IMR-90 (cell line): ENCODE results near the gene MAML3. TPM values are rescaled to one million over a fixed set of nuclear protein-coding genes. Genes with fewer than 3 reads are reported as not detected.

Experiments
- ATAC-seq: fragments of 200-7000 bp; cut with Tn5 transposase; 2 replicates; pipeline ENCODE4 v1.9.1; 2020; ENCODE audit warnings: low read depth, mild to moderate bottlenecking, moderate library complexity
- BruUV-seq: library from RNA; stranded (reverse); fragments of 400-500 nt; replicated peaks from 2 replicates; lab custom pipeline; 2021; lab: Mats Ljungman, UMichigan
- CTCF ChIA-PET: fragments of 300-600 bp; formaldehyde crosslinking; extraction: SDS; loops from one replicate; lab custom pipeline; 2021; ENCODE audit warnings: antibody characterized with exemption; lab: Yijun Ruan, JAX
- POLR2A ChIA-PET: fragments of 300-600 bp; sonication (Branson Sonifier 250); formaldehyde crosslinking; loops from one replicate; lab custom pipeline; 2022; ENCODE audit warnings: antibody characterized with exemption; ENCODE audit not compliant: unreplicated experiment; lab: Charles Lee
- DNase-seq: peaks from one replicate; pipeline ENCODE4 v3.0.0; 2013
- H2AFZ ChIP-seq: replicated peaks from 2 replicates; pipeline ENCODE3; 2013; ENCODE audit warnings: low read length, mild to moderate bottlenecking; ENCODE audit not compliant: poor library complexity
- H2AK5ac ChIP-seq: 2 replicates; pipeline ENCODE4 v1.6.1; 2013; ENCODE audit warnings: low read depth, low read length, inconsistent platforms
- H2AK9ac ChIP-seq: replicated peaks from 2 replicates; pipeline ENCODE3; 2013; ENCODE audit warnings: mild to moderate bottlenecking, low read depth, low read length, moderate library complexity; ENCODE audit not compliant: poor library complexity
- H2BK120ac ChIP-seq: 2 replicates; pipeline ENCODE4 v1.6.1; 2013; ENCODE audit warnings: low read depth, low read length, inconsistent platforms
- H2BK15ac ChIP-seq: 3 replicates; pipeline ENCODE4 v1.6.1; 2013; ENCODE audit warnings: low read depth, low read length, inconsistent platforms
- H2BK20ac ChIP-seq: 2 replicates; pipeline ENCODE4 v1.6.1; 2013; ENCODE audit warnings: low read depth, mild to moderate bottlenecking, inconsistent platforms, low read length, moderate library complexity
- H2BK5ac ChIP-seq: 2 replicates; pipeline ENCODE4 v1.6.1; 2013; ENCODE audit warnings: mild to moderate bottlenecking, low read depth, low read length, inconsistent platforms; ENCODE audit not compliant: poor library complexity, severe bottlenecking
- H3K14ac ChIP-seq: replicated peaks from 2 replicates; pipeline ENCODE4 v1.6.1; 2013; ENCODE audit warnings: low read depth, low read length, inconsistent platforms
- H3K18ac ChIP-seq: 2 replicates; pipeline ENCODE4 v1.6.1; 2013; ENCODE audit warnings: low read depth, low read length, control low read depth
- H3K23ac ChIP-seq: 2 replicates; pipeline ENCODE4 v1.6.1; 2013; ENCODE audit warnings: low read depth, low read length, inconsistent platforms
- H3K27ac ChIP-seq: 2 replicates; pipeline ENCODE4 v1.5.1; 2013; ENCODE audit warnings: mild to moderate bottlenecking, control low read depth, low read length; ENCODE audit not compliant: insufficient read depth
- H3K27me3 ChIP-seq: 2 replicates; pipeline ENCODE4 v1.6.1; 2013; ENCODE audit warnings: low read length; ENCODE audit not compliant: control insufficient read depth, insufficient read depth
- H3K36me3 ChIP-seq: 2 replicates; pipeline ENCODE4 v1.6.1; 2013; ENCODE audit warnings: low read length, mixed read lengths; ENCODE audit not compliant: control insufficient read depth, insufficient read depth
- H3K4ac ChIP-seq: 2 replicates; pipeline ENCODE4 v1.6.1; 2013; ENCODE audit warnings: low read depth, low read length, inconsistent platforms
- H3K4me1 ChIP-seq: 2 replicates; pipeline ENCODE4 v1.6.1; 2013; ENCODE audit warnings: low read length, mixed read lengths; ENCODE audit not compliant: control insufficient read depth, insufficient read depth
- H3K4me2 ChIP-seq: 2 replicates; pipeline ENCODE4 v1.6.1; 2013; ENCODE audit warnings: low read depth, mild to moderate bottlenecking, control low read depth, low read length, moderate library complexity
- H3K4me3 ChIP-seq: 2 replicates; pipeline ENCODE4 v1.5.1; 2013; ENCODE audit warnings: low read depth, mild to moderate bottlenecking, control low read depth, low read length, moderate library complexity; ENCODE audit not compliant: insufficient read depth
- H3K56ac ChIP-seq: 2 replicates; pipeline ENCODE4 v1.6.1; 2013; ENCODE audit warnings: low read length, inconsistent platforms; ENCODE audit not compliant: insufficient read depth; ENCODE audit errors: extremely low read depth
- H3K79me1 ChIP-seq, 2 experiments: 2 replicates each; pipeline ENCODE4 v1.6.1; 2013; ENCODE audit warnings: low read length in 2 of 2, inconsistent platforms in 1 of 2, low read depth in 1 of 2
- H3K9ac ChIP-seq: 2 replicates; pipeline ENCODE4 v1.6.1; 2013; ENCODE audit warnings: low read depth, low read length, control low read depth
- H3K9me1 ChIP-seq: 2 replicates; pipeline ENCODE4 v1.6.1; 2013; ENCODE audit warnings: low read length, inconsistent platforms; ENCODE audit not compliant: insufficient read depth
- H3K9me3 ChIP-seq: 2 replicates; pipeline ENCODE4 v1.6.1; 2013; ENCODE audit warnings: low read length; ENCODE audit not compliant: control insufficient read depth, insufficient read depth
- H4K20me1 ChIP-seq: 2 replicates; pipeline ENCODE4 v1.6.1; 2013; ENCODE audit warnings: low read length, inconsistent platforms; ENCODE audit not compliant: insufficient read depth
- H4K5ac ChIP-seq: 2 replicates; pipeline ENCODE4 v1.6.1; 2013; ENCODE audit warnings: mild to moderate bottlenecking, low read depth, low read length, control low read depth
- H4K8ac ChIP-seq, 2 experiments: 2 replicates each; pipeline ENCODE4 v1.6.1; 2013; ENCODE audit warnings: low read depth in 2 of 2, low read length in 2 of 2, control low read depth in 1 of 2, inconsistent platforms in 1 of 2
- H4K91ac ChIP-seq: 2 replicates; pipeline ENCODE4 v1.6.1; 2013; ENCODE audit warnings: low read depth, low read length, inconsistent platforms; ENCODE audit not compliant: insufficient read depth
- BHLHE40 ChIP-seq: fragments of 150-350 bp; IDR thresholded peaks from 2 replicates; pipeline ENCODE4 v1.6.1; 2016; ENCODE audit warnings: mild to moderate bottlenecking, low read depth, low read length
- ELK1 ChIP-seq: fragments of 150-350 bp; IDR thresholded peaks from 2 replicates; pipeline ENCODE4 v1.6.1; 2016; ENCODE audit warnings: low read depth, mild to moderate bottlenecking, low read length, moderate library complexity, borderline replicate concordance
- FOS ChIP-seq: fragments of 150-350 bp; IDR thresholded peaks from 2 replicates; pipeline ENCODE4 v1.6.1; 2016; ENCODE audit warnings: low read depth, low read length
- MAZ ChIP-seq: IDR thresholded peaks from 2 replicates; pipeline ENCODE4 v1.6.1; 2012; ENCODE audit warnings: low read depth, mild to moderate bottlenecking, low read length, improper control_type of control experiment, moderate library complexity, borderline replicate concordance
- MXI1 ChIP-seq: IDR thresholded peaks from 2 replicates; pipeline ENCODE4 v1.6.1; 2012; ENCODE audit warnings: low read depth, mild to moderate bottlenecking, low read length, moderate library complexity, borderline replicate concordance
- RFX5 ChIP-seq: IDR thresholded peaks from 2 replicates; pipeline ENCODE4 v1.8.0; 2012; ENCODE audit warnings: low read depth, mild to moderate bottlenecking, low read length, moderate library complexity
- WGBS, 2 experiments: methylation state at CpG; one replicate each; pipeline versions ENCODE4 v1.1.5 to v1.1.7; 2013; ENCODE audit warnings: missing lambda C conversion rate in 2 of 2; ENCODE audit not compliant: insufficient read length in 1 of 2; ENCODE audit errors: extremely low coverage in 2 of 2; 5-methylcytosine and 5-hydroxymethylcytosine counted together
- dilution Hi-C: fragments of 300-500 bp; cut with HindIII; formaldehyde crosslinking; loops from one replicate; pipeline ENCODE4 v1.14.3; 2018; ENCODE audit warnings: low sequenced_read_pairs; ENCODE audit not compliant: unreplicated experiment
- in situ Hi-C: fragments of 300-500 bp; cut with MboI; formaldehyde crosslinking; loops from 3 replicates; pipeline ENCODE4 v1.14.3; 2019; ENCODE audit warnings: low sequenced_read_pairs, inconsistent platforms, mixed read lengths
- intact Hi-C: fragments of 100-400 bp; cut with micrococcal nuclease; formaldehyde crosslinking; loops from 2 replicates; pipeline ENCODE4 v1.10.0; 2022
- polyA plus RNA-seq, 3 experiments: library from polyadenylated mRNA; depleted of rRNA; stranded (reverse); fragments of >200 nt; gene quantifications; 2 replicates each; pipeline ENCODE4 v1.2.3, GENCODE V29; 2012; ENCODE audit warnings: low replicate concordance in 1 of 3
- total RNA-seq: library from RNA; depleted of rRNA; stranded (reverse); fragments of >200 nt; gene quantifications from 2 replicates; pipeline ENCODE4 v1.2.3, GENCODE V29; 2012

The MAML3 gene
- total and polyA plus RNA-seq, 2 of the 4 experiments (the other 2 are of a cell fraction) = 0.90 to 1.7 TPM

GRCh38 chr4:139852612-139853269 lies 301.2 kb downstream of the MAML3 start:
- Histone ChIP-seq H2BK120ac (no peak overlapping the region), H3K4me3 (no peak overlapping the region), H4K8ac (no peak overlapping the region), H2AK9ac (no peak overlapping the region), H3K4ac (no peak overlapping the region), H2BK20ac (no peak overlapping the region), H3K56ac (no peak overlapping the region), H3K4me2 (no peak overlapping the region), H3K18ac (no peak overlapping the region), H3K9me1 (peaks cover 4% of the 10 kb centered on the region; the same call in 1 of the 2 replicates), H3K36me3 (no peaks in the 10 kb centered on the region), H3K79me1 (no peaks in the 10 kb centered on the region; a peak in 1 of 4 replicates), H4K5ac (no peak overlapping the region), H2AK5ac (no peak overlapping the region), H2BK5ac (no peak overlapping the region), H3K4me1 (no peaks in the 10 kb centered on the region), H3K27me3 (no peaks in the 10 kb centered on the region), H3K14ac (no peak overlapping the region), H3K9ac (no peak overlapping the region), H3K23ac (no peak overlapping the region), H2BK15ac (no peak overlapping the region), H4K91ac (no peak overlapping the region), H2AFZ (no peak overlapping the region), H3K9me3 (no peaks in the 10 kb centered on the region), H4K20me1 (no peaks in the 10 kb centered on the region), H3K27ac (no peak overlapping the region)
- WGBS, 2 experiments = 86% methylated on average over 1 of the region's 4 CpGs; no CpG with 5 or more reads in 1 of the 2 experiments
- dilution Hi-C loops (no loop called here), intact Hi-C loops (no loop called here), in situ Hi-C loops (no loop called here)
- no peak for TF ChIP-seq FOS
- no peak for TF ChIP-seq ELK1
- TF ChIP-seq MXI1 = no peak
- TF ChIP-seq MAZ = no peak
- no peak for TF ChIP-seq RFX5
- TF ChIP-seq BHLHE40 = no peak
- DNase-seq (no peak), ATAC-seq (no peak)
- POLR2A ChIA-PET = no interaction called here
- no TSS peak for BruUV-seq
- CTCF ChIA-PET = no interaction called here
